GM10847 (cell line): ENCODE data around the gene ERCC6.

ENCODE experiments used
- POLR2A ChIP-seq: IDR thresholded peaks from 2 replicates; pipeline ENCODE4 v1.6.1; 2011; ENCODE audit not compliant: insufficient read length; ENCODE audit errors: extremely low read depth

ERCC6 gene

GRCh38 chr10:49527061-49527460, 11.9 kb downstream of the ERCC6 start:
- TF ChIP-seq POLR2A, result no peak

DNA sequence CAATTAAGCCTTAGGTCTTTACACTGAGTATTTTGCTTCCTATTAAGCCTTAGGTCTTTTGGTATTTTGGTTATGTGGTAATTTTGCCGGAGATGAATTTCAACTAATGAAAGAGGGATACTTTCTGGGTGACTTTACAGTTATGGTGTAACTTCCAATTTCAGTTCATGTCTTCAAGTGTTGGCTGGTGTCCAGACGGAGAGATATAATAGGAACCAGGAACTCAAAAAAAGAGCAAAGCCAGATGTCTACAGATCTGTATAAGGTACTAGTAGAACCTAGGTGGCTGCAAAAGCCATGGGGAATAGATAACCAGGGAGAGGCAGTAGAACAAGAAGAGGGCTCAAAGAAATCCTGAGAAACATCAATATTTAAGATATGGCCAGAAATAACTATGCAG, 12.3 kb downstream of the ERCC6 start:
- TF ChIP-seq POLR2A, result no peak

GRCh38 chr10:49524496-49524895, 14.4 kb downstream of the ERCC6 start:
- TF ChIP-seq POLR2A, result no peak

DNA sequence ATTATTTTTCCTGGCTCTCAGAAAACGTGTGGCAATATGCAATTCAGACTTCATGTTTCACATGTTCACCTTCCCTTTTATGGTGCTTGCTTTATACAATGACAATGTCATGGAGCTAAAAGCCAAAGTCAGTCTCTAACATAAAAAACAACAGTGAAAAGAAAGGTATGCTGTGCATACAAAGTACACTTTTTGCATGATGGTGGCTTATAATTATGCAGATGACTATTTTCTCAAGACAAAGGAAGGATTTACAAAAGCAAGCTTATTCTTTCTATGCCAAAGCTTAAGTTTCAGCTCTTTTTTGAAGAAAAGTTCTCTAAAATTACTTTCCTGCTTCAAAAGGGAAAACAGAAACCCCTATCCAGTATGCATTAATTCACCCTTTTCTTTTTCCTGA, 15.6 kb downstream of the ERCC6 start:
- TF ChIP-seq POLR2A, result no peak

DNA sequence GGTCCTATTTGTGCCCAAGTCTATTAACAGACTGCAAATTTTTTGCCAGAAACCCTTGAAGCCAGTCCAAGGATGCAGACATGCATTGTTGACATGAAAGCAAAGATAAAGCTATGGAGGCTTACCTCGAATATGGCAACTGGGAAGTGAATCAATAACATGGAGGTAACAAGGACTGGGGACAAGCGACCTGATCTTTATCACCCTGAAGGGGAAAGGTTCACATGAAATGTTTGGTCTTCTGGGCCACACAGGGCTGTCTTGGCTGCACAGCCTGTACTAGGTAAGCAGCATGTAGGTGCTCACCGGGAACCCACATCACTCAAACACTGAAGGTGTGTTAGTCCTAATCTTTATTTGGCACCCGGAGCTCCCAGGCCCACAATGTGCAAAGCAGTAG, 17.9 kb downstream of the ERCC6 start:
- TF ChIP-seq POLR2A, result no peak

GRCh38 chr10:49520122-49520775, 18.7 kb downstream of the ERCC6 start:
- no peak for TF ChIP-seq POLR2A

DNA sequence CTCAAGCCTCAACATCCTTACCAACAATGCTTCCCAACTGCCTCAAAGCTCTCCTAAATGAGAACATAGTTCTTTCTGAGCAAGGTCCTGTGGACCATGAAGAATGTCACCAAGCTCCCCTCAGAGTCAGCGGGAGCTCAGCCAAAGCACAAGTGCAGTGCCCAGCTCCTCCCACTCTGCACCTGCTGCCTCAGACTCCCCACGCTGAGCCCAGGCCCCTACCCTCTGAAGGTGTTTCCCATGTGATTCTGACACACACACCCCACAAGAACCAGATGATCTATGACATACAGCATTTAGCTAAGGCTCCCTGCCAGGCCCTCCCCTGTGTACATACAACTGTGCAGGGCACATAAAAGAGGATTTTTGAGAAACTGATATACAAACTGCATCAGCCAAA, 19.2 kb downstream of the ERCC6 start:
- TF ChIP-seq POLR2A, result no peak

- no peak for TF ChIP-seq POLR2A
Measured at GRCh38 chr10:49518982-49519578, 19.8 kb downstream of the ERCC6 start.

DNA sequence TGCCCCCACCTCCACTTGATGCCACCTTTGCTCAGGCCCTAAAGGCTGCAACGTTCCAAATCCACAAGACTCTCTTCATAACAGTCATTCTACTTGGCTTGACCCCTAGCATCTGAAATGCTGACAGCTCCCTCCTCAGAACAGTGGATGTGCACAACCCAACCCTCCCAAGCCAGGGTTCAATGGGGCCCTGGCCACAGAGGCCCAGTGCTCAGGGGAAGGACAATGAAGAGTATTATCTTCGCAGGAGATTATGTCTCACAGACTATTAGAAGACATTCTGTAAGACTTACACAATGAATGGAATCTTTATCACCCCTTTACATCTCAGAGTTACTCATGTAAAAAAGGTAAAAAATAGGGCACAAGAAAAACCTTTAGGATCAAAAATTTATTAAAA, 20.4 kb downstream of the ERCC6 start:
- TF ChIP-seq POLR2A, result no peak

DNA sequence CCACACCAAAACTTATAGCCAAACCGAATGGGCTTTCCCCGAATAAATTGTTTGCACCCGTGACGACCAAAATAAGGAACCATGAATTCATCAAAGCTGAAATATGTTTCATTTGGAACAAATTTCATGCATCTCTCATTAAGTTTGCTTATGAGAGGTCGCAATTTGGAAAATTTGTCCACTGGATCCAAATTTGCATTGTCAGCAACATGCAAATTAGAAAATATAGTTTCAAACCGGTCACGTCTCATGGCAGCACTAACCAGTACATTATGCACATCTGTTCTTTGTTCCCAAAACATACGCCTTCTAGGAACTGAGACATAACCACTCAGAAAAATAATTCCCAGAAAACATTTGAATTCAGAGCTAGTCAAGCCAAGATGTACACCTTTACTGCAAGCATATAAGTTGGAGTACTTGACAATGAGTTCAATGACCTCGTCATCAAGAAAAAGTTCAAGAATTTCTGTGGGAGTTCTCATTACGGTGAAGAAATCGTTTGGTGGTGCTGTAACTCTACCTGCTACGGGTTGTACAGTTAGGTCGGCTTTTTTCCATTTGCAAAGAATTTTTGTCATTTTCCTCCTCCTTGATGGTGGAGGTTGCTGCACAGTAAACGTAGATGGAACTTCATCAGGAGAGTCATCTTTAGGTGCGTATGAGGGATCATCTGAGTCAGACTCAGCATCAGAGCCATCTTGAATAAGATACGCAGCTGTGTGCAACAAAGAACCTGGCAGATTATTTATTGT, 22.5 kb downstream of the ERCC6 start:
- no peak for TF ChIP-seq POLR2A

GRCh38 chr10:49512121-49512809, 26.7 kb downstream of the ERCC6 start:
- no peak for TF ChIP-seq POLR2A

- TF ChIP-seq POLR2A, result no peak
Measured at GRCh38 chr10:49509771-49510303, 29.1 kb downstream of the ERCC6 start.

DNA sequence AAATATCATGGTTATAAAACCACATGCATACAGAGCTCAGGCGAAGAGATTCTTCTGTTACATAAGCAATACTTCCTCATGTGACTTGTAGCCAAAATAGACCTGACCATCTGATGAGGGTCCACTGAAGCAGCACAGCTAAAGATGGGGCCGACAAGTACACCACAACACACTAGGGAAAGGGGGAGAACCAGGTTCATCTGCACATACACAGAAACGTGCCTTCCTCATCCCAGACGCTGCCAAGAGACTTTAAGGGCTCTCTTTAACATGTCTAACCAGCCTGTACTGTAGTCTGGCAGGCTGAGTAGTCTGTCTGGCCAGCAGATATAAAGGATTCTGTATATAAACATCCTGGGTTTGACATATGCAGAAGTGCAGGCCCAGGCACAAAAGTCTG, 30.3 kb downstream of the ERCC6 start:
- no peak for TF ChIP-seq POLR2A

GRCh38 chr10:49508249-49508648, 30.7 kb downstream of the ERCC6 start:
- no peak for TF ChIP-seq POLR2A

DNA sequence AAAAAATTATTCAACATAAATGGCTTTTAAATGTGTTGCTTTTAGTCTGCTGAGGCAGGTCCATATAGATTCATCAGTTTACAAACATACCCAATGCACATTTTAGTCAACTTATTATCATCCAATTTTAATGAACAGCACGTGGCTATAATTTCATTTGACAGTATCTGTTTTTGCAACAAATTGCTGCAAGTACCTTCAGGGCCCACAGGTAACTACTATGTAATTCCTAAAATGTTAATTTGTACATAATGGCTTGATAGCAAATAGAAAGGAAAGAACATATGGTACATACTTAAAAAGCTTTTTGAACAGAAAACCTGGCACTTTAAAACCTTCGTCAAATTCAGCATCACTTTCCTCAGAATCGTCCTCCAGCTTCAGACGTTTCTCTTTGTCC, 33.3 kb downstream of the ERCC6 start:
- no peak for TF ChIP-seq POLR2A

GRCh38 chr10:49505076-49505475, 33.8 kb downstream of the ERCC6 start:
- TF ChIP-seq POLR2A, result no peak
